RWPE1 (cell line): ENCODE measurements around the gene ANAPC2.

Experiments used
- CTCF ChIA-PET: fragments of 350-600 bp; sonication (Branson Sonifier 250); formaldehyde crosslinking; extraction: SDS; loops from one replicate; lab custom pipeline; 2021; lab: Yijun Ruan, JAX
- POLR2A ChIA-PET: fragments of 400-600 bp; formaldehyde crosslinking; extraction: SDS; loops from one replicate; lab custom pipeline; 2020; ENCODE audit warnings: antibody characterized with exemption; ENCODE audit not compliant: low non-redundant PET; lab: Yijun Ruan, JAX
- DNase-seq: peaks from one replicate; pipeline ENCODE4 v3.0.0; 2012; ENCODE audit warnings: low spot score
- H3K27ac ChIP-seq: fragments of 450-650 bp; 2 replicates; pipeline ENCODE4 v1.5.1; 2017
- CTCF ChIP-seq: fragments of 450-650 bp; conservative IDR thresholded peaks from 2 replicates; pipeline ENCODE4 v1.5.1; 2017; ENCODE audit warnings: low read depth, mild to moderate bottlenecking

Gene ANAPC2

GRCh38 chr9:137128862-137129455, 59.4 kb downstream of the ANAPC2 start:
- POLR2A ChIA-PET: interaction anchor here (0.9 to 1.2 kb wide), 6 partner anchors 21 to 112 kb away, joined by 3 to 6 read pairs (median 4); partner anchors contain the start of genes SSNA1 and TUBB4B
- CTCF ChIA-PET: interaction anchor here (0.7 to 2.1 kb wide), 4 partner anchors 81 to 107 kb away, joined by 3 to 9 read pairs (median 6); partner anchors contain the start of genes NPDC1 and RNF224
- DNase-seq: no peak
- no peak for TF ChIP-seq CTCF
- peak overlapping the region; percentile 83 for H3K27ac ChIP-seq

GRCh38 chr9:137128158-137128861, 60.0 kb downstream of the ANAPC2 start:
- H3K27ac ChIP-seq: peak overlapping the region; percentile 83
- TF ChIP-seq CTCF: no peak
- no peak for DNase-seq
- ChIA-PET POLR2A (interaction anchor here (0.7 to 1.1 kb wide), 2 partner anchors 35 to 40 kb away, joined by 5 to 7 read pairs; no protein-coding TSS in a partner anchor), CTCF (interaction anchor here (0.9 to 1.4 kb wide), 3 partner anchors 60 to 174 kb away, joined by 3 to 9 read pairs (median 4); partner anchors contain the start of genes ANAPC2, NRARP and SSNA1)

- peak overlapping the region; percentile 83 for H3K27ac ChIP-seq
- no peak for DNase-seq
- no peak for TF ChIP-seq CTCF
- POLR2A ChIA-PET: interaction anchor here (0.7 kb wide), 1 partner anchor 36 kb away, joined by 7 read pairs; no protein-coding TSS in a partner anchor
- CTCF ChIA-PET: interaction anchor here (0.9 to 1.6 kb wide), 4 partner anchors 61 to 175 kb away, joined by 3 to 9 read pairs (median 4); partner anchors contain the start of genes ANAPC2, NRARP and SSNA1
Observed at GRCh38 chr9:137127301-137128157, 60.8 kb downstream of the ANAPC2 start.

GRCh38 chr9:137126786-137127185, 61.6 kb downstream of the ANAPC2 start:
- CTCF ChIA-PET: interaction anchor here (0.6 to 1.6 kb wide), 5 partner anchors 63 to 341 kb away, joined by 3 to 9 read pairs (median 3); partner anchors contain the start of gene RNF224
- TF ChIP-seq CTCF: no peak
- DNase-seq: no peak
- POLR2A ChIA-PET: no interaction called here
- H3K27ac ChIP-seq: peak overlapping the region; percentile 83
